NCI-H2227 (cell line): Measurements from ENCODE around the gene ABHD17C.

ENCODE experiments used
- DNase-seq: peaks from one replicate; lab custom pipeline; 2025; ENCODE audit not compliant: unreplicated experiment; lab: John Stamatoyannopoulos, UW

Gene ABHD17C

GRCh38 chr15:80727596-80727995 lies 32.5 kb downstream of the ABHD17C start:
- no peak for DNase-seq

GRCh38 chr15:80730387-80730786 lies 35.3 kb downstream of the ABHD17C start:
- no peak for DNase-seq

- DNase-seq, result no peak
Measured at GRCh38 chr15:80730926-80731325, 35.8 kb downstream of the ABHD17C start.

GRCh38 chr15:80732167-80732566 lies 37.1 kb downstream of the ABHD17C start:
- DNase-seq, result no peak

- DNase-seq, result no peak
Measured at GRCh38 chr15:80732818-80733217, 37.7 kb downstream of the ABHD17C start.

GRCh38 chr15:80733460-80733859 lies 38.4 kb downstream of the ABHD17C start:
- DNase-seq, result no peak

GRCh38 chr15:80735344-80735743 lies 40.2 kb downstream of the ABHD17C start:
- no peak for DNase-seq

- DNase-seq, result no peak
Measured at GRCh38 chr15:80736560-80736959, 41.5 kb downstream of the ABHD17C start.

GRCh38 chr15:80739919-80740318 lies 44.8 kb downstream of the ABHD17C start:
- no peak for DNase-seq

- DNase-seq, result no peak
Measured at GRCh38 chr15:80742081-80742480, 47.0 kb downstream of the ABHD17C start.

GRCh38 chr15:80743189-80743833 lies 48.2 kb downstream of the ABHD17C start:
- no peak for DNase-seq

GRCh38 chr15:80744415-80744814 lies 49.3 kb downstream of the ABHD17C start:
- DNase-seq, result no peak

- no peak for DNase-seq
Measured at GRCh38 chr15:80744826-80745225, 49.7 kb downstream of the ABHD17C start.

- DNase-seq, result no peak
Measured at GRCh38 chr15:80745888-80746287, 50.8 kb downstream of the ABHD17C start.

- DNase-seq, result no peak
Measured at GRCh38 chr15:80747317-80748053, 52.4 kb downstream of the ABHD17C start.

- no peak for DNase-seq
Measured at GRCh38 chr15:80749589-80749988, 54.5 kb downstream of the ABHD17C start.

- DNase-seq, result no peak
Measured at GRCh38 chr15:80750575-80750974, 55.5 kb downstream of the ABHD17C start.

GRCh38 chr15:80752204-80752603 lies 57.1 kb downstream of the ABHD17C start:
- no peak for DNase-seq

- no peak for DNase-seq
Measured at GRCh38 chr15:80753161-80753560, 58.1 kb downstream of the ABHD17C start.

- no peak for DNase-seq
Measured at GRCh38 chr15:80754014-80754413, 58.9 kb downstream of the ABHD17C start.

- DNase-seq, result no peak
Measured at GRCh38 chr15:80755885-80756284, 60.8 kb downstream of the ABHD17C start.

GRCh38 chr15:80758130-80758745 lies 63.1 kb downstream of the ABHD17C start:
- DNase-seq, result no peak
